GM19043 (cell line): Measurements from ENCODE around the gene ESYT2.

Experiments
- ATAC-seq: cut with Tn5 transposase; IDR thresholded peaks from one replicate; pipeline ENCODE4 v1.9.1; 2021; ENCODE audit warnings: low read depth; ENCODE audit not compliant: unreplicated experiment

Gene ESYT2

DNA sequence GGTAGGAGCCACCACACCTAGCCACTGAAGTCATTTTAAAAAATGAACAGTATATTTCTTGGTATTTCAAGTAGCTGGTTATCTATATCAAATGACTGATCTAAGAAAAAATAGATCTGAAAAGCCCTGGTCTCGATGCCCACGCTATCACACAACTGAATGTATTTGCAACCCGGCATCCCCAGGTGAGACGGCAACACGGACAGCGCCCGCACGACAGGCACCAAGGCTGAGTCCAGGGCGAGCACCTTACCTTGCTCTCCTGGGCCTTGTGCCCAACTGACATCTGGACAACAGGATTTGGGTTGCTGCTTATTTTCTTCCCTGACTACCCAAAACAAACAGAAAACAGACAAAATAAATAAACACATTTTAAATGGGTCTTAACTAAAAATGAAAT lies 79.9 kb downstream of the ESYT2 start:
- no peak for ATAC-seq

DNA sequence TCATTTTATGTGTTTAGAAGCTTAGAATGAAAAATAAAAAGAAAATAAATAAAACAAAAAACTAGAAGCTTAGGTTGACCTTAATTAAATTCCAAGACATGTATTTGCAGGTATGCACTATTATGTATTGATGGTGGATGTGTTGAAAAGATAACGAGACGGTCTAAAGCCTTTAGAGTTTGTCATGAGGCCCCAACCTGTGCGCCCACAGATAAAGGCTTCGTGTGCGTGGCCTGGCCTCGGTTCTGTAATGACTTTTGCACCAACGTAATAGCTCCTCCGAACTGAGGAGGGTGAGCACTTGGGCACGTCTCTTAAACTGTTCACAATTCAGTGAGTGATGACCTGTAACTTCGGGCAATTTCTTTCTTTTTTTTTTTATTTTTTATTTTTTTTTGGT lies 81.0 kb downstream of the ESYT2 start:
- ATAC-seq, result no peak

GRCh38 chr7:158747408-158747807 lies 81.9 kb downstream of the ESYT2 start:
- ATAC-seq, result no peak

- no peak for ATAC-seq
These were observed 82.4 kb downstream of the ESYT2 start for GRCh38 chr7:158746957-158747356.

DNA sequence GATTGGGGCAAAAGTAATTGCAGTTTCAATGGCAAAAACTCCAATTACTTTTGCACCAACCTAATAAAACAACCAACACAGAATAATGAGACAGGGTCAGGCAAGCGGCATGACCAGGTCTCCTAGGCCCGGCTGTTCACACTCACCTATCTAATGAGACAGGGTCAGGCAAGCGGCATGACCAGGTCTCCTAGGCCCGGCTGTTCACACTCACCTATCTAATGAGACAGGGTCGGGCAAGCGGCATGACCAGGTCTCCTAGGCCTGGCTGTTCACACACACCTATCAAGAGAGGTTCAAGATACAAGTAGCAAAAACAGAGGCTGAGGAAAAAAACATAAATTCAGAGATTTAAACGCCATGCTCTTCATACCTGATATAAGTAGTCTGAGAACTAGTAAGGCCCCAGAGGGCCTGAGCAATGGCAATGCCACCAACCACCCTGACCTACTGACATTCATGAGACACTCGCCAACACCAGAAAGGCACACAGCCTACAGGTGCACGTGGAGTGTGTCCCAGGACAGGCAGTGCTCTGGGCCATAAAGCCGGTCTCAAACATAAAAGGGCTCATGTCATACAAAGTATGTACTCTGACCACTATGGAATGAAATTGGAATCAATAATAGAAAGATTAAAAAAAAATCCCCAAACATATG lies 84.1 kb downstream of the ESYT2 start:
- no peak for ATAC-seq

- no peak for ATAC-seq
These were observed 85.2 kb downstream of the ESYT2 start for GRCh38 chr7:158744070-158744469.

DNA sequence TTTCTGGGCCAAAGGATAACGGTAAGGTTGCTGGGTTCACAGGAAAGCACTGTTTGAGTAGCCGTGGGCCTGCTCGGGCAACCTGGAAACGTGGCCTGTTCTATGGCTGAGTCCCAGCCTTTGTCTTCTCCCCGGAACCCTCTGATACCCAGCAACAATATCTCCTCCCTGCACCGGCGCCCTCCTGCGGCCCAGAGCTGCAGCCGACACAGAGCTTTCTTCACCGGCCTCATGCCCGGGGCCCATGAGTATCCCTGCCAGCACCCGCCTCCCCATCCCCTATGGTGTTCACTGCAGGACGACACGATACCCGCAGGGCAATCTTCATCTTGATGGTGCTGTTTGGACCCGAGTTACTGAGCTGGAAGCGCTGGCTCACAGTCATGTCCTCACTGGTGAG lies 86.1 kb downstream of the ESYT2 start:
- ATAC-seq, result no peak

GRCh38 chr7:158742065-158742821 lies 87.1 kb downstream of the ESYT2 start:
- ATAC-seq, result no peak

GRCh38 chr7:158741294-158741666 lies 88.0 kb downstream of the ESYT2 start:
- no peak for ATAC-seq

GRCh38 chr7:158740657-158741293 lies 88.5 kb downstream of the ESYT2 start:
- no peak for ATAC-seq

GRCh38 chr7:158740013-158740656 lies 89.2 kb downstream of the ESYT2 start:
- ATAC-seq, result no peak

DNA sequence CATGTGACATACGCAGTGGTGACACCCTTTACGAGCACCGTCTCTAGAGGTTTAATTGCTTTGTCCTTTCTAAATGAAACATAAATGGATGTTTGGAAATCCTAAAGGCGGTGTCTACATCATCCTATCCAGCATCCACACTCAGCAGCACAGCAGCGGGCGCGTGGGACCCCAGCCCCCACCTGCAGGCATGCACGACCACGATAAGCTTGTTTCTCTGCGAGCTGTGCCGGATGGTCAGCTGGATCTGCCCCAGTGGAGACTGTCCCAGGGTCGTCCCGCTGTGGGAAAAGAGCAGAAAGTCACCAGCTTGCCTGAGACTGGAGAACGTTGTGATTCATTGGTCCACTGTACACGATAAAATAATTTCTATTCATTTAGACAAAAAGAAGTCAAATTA lies 90.5 kb downstream of the ESYT2 start:
- ATAC-seq, result no peak

- ATAC-seq, result no peak
These were observed 92.1 kb downstream of the ESYT2 start for GRCh38 chr7:158737064-158737695.

GRCh38 chr7:158735935-158736334 lies 93.4 kb downstream of the ESYT2 start:
- no peak for ATAC-seq

DNA sequence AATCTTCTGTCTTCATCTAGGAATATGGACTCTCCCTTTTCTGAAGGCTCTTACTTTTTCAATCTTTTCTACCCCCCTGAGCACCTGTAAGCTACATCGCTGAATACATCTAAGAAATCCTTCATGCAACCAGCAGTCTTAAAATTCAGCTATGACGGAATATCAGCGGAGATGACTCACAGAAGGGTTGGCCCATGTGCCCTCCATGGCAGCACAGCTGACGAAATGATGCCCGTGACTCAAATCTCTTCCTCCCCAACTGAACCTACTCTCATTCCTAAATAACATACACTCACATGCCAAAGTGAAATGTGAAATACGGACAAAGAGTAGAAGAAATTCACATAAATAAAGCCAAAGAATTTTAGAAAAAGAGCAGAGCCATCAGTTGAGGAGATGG lies 94.4 kb downstream of the ESYT2 start:
- ATAC-seq, result no peak

GRCh38 chr7:158733775-158734494 lies 95.4 kb downstream of the ESYT2 start:
- ATAC-seq, result no peak

DNA sequence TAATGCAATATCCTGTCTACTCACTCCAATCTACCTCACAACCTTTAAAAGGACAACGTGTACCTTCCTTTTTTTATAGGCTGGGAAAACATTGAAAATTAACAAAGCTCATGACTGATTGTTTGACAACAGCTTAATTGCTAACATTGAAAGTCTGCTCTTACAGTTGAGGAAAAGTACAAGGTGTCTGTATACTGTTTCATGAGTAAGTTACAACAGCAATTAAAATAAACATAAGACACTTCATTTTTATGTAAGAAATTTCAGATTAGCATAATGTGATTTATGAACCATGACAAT lies 96.1 kb downstream of the ESYT2 start:
- ATAC-seq, result no peak

DNA sequence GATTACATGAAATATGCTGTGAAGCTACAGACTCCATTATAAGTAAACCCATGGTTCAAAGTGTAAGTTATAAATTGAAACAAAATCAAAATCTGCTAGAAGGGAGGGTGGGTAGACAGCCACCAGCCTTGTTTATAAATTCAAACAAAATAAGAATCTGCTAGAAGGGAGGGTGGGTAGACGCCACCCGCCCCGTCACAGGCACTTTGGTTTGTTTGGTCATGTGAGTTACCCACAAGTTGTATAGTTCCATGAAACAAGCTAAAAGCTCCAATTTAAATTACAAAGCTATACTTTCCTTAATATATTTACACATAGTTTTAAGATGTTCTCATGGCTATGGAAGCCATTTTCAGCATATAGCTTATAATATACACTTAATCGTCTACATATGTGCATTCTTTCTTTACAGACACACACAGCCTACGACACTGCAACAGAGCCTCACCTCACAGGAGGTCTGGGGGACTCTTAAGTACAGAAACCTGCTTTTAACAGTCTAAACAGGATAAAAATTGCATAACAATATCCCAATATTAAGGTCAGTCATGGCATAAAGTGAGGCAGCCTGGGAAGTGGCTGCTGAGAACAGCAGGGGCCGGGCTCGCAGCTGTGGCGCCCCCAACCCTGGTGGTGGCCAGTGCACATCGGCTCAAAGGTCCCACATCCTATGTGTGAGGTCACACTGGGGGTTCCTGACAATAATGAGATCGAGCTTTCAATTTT lies 96.7 kb downstream of the ESYT2 start:
- ATAC-seq, result no peak

DNA sequence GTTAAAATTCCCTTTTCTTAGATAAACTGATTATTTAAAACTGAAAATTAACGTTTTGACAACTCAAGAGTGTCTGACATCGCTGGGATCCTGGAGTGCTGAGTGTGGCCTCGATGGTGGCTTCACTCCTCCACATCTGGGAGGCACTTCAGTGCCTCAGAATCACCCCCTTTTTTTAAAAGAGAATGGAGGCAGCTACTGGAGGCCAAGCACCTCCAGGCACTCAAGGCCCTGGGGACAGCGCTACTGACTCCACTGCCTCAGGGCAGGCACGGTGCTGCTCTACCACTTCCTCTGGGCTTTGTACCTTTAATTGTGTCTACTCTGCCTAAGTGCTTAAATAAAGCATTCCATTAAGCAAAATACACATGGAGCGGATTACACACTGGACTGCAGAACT lies 97.5 kb downstream of the ESYT2 start:
- no peak for ATAC-seq
